ENCODE data around the gene PFDN4. TPM values are rescaled to one million over a fixed set of nuclear protein-coding genes. Genes with fewer than 3 reads are reported as not detected.

Gene PFDN4
- total and polyA plus RNA-seq, 2 of the 13 experiments (the other 11 are each of a cell fraction or from before 2014, with no cell fraction given): 59.8 to 227 TPM

DNA sequence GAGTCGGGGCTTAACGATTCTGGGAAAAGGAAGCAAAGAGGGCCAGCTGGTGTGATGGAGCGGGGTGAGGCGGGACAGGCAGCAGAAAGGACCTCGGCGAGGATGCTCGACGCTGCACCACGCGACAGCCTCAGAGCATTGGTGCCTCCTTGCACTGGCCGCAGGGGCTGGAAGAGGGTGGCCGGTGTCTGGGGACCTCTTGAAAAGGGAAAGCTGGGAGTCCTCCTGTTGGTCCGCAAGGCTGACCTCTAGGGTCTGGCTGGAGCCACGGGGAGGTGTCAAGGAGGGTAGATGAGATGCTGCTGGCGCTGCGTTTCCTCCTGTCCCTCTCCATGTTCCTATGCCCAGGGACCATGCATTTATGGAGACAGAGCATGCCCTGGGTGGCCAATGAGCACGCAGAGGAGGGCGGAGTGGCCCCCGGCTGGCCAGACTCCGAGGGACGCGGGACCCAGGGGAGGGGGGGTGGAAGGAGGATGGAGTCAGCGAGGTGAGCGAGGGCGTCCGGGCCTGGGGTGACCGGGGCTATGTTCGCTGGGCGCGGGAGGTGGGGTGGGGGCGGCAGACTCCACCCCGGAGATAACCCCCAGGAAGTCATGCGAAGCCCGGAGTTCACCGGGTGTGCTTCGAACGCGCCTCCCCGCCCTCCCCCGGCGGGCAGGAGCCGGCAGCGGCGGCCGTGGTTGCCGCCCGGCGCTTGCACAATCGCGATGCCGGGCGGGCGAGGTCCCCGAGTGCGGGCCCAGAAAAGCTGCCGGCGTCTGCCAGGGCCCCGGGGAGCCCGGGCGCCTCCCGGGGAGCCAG lies 34.0 kb upstream of the PFDN4 start, which contains the start of gene CYP24A1 (continued):
- TF ChIP-seq PHF20 (CRISPR knock-in tag; IDR thresholded peaks at IDR 0.05): no peak
- no peak for TF ChIP-seq GTF3A (CRISPR knock-in tag; conservative IDR thresholded peaks at IDR 0.05)
- TF ChIP-seq FOXJ3 (CRISPR knock-in tag; IDR thresholded peaks at IDR 0.05; ENCODE audit: borderline replicate concordance): no peak
- TF ChIP-seq ZNF670 (CRISPR knock-in tag; IDR thresholded peaks at IDR 0.05; ENCODE audit: borderline replicate concordance): no peak
- no peak for TF ChIP-seq ZFYVE20 (CRISPR knock-in tag; IDR thresholded peaks at IDR 0.05; ENCODE audit: borderline replicate concordance, low read depth)
- TF ChIP-seq SYNCRIP (IDR thresholded peaks at IDR 0.05; ENCODE audit: insufficient read depth, low read depth, low read length): no peak
- peak; percentile 40; the same call in 1 of the 2 replicates for TF ChIP-seq KDM5B (CRISPR knock-in tag; IDR thresholded peaks at IDR 0.05; ENCODE audit: borderline replicate concordance)
- TF ChIP-seq AKNA (CRISPR knock-in tag; IDR thresholded peaks at IDR 0.05; ENCODE audit: borderline replicate concordance): no peak
- TF ChIP-seq, protein P1, sequence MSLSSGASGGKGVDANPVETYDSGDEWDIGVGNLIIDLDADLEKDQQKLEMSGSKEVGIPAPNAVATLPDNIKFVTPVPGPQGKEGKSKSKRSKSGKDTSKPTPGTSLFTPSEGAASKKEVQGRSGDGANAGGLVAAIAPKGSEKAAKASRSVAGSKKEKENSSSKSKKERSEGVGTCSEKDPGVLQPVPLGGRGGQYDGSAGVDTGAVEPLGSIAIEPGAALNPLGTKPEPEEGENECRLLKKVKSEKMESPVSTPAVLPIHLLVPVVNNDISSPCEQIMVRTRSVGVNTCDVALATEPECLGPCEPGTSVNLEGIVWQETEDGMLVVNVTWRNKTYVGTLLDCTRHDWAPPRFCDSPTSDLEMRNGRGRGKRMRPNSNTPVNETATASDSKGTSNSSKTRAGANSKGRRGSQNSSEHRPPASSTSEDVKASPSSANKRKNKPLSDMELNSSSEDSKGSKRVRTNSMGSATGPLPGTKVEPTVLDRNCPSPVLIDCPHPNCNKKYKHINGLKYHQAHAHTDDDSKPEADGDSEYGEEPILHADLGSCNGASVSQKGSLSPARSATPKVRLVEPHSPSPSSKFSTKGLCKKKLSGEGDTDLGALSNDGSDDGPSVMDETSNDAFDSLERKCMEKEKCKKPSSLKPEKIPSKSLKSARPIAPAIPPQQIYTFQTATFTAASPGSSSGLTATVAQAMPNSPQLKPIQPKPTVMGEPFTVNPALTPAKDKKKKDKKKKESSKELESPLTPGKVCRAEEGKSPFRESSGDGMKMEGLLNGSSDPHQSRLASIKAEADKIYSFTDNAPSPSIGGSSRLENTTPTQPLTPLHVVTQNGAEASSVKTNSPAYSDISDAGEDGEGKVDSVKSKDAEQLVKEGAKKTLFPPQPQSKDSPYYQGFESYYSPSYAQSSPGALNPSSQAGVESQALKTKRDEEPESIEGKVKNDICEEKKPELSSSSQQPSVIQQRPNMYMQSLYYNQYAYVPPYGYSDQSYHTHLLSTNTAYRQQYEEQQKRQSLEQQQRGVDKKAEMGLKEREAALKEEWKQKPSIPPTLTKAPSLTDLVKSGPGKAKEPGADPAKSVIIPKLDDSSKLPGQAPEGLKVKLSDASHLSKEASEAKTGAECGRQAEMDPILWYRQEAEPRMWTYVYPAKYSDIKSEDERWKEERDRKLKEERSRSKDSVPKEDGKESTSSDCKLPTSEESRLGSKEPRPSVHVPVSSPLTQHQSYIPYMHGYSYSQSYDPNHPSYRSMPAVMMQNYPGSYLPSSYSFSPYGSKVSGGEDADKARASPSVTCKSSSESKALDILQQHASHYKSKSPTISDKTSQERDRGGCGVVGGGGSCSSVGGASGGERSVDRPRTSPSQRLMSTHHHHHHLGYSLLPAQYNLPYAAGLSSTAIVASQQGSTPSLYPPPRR (CRISPR knock-in tag; IDR thresholded peaks at IDR 0.05; ENCODE audit: borderline replicate concordance): no peak
- no peak for TF ChIP-seq CBX1 (IDR thresholded peaks at IDR 0.05; ENCODE audit: low read depth)
- no peak for TF ChIP-seq NBN (conservative IDR thresholded peaks at IDR 0.05)
- no peak for TF ChIP-seq HNRNPH1 (optimal IDR thresholded peaks at IDR 0.05; ENCODE audit: low read depth, low read length)
